HepG2 (cell line): ENCODE measurements around the gene LAMB3. TPM values are rescaled to one million over a fixed set of nuclear protein-coding genes. Genes with fewer than 3 reads are reported as not detected.
A peak's percentile ranks its signal among the peaks of the same experiment; 100 is the strongest.

Experiments used
- AGO1 ChIP-seq: fragments of 200-400 bp; formaldehyde crosslinking; IDR thresholded peaks from 2 replicates; pipeline ENCODE4 v1.6.1; 2017; ENCODE audit warnings: mild to moderate bottlenecking, low read depth, low read length, moderate library complexity; ENCODE audit not compliant: poor library complexity, severe bottlenecking
- ATF7-NPFF ChIP-seq: sonication (generic); formaldehyde crosslinking; IDR thresholded peaks from 2 replicates; pipeline ENCODE4 v1.8.1; 2023; ENCODE audit warnings: mild to moderate bottlenecking, low read depth, missing genetic modification reagents, moderate library complexity
- CCDC6 ChIP-seq: sonication (generic); formaldehyde crosslinking; IDR thresholded peaks from 2 replicates; pipeline ENCODE4 v1.8.1; 2022; ENCODE audit warnings: mild to moderate bottlenecking, missing genetic modification reagents, moderate library complexity
- CEBPG ChIP-seq: IDR thresholded peaks from 2 replicates; pipeline ENCODE4 v1.6.1; 2016
- ELF1 ChIP-seq: sonication (generic); formaldehyde crosslinking; IDR thresholded peaks from 2 replicates; pipeline ENCODE4 v1.4.0; 2020; ENCODE audit warnings: missing genetic modification reagents
- HHEX ChIP-seq: IDR thresholded peaks from 2 replicates; pipeline ENCODE4 v1.6.1; 2016; ENCODE audit warnings: control low read depth
- IRF2 ChIP-seq: IDR thresholded peaks from 2 replicates; pipeline ENCODE4 v1.6.1; 2018; ENCODE audit warnings: missing genetic modification reagents, missing compliant biosample characterization
- MTF2 ChIP-seq: sonication (generic); formaldehyde crosslinking; IDR thresholded peaks from 2 replicates; pipeline ENCODE4 v1.5.0; 2020; ENCODE audit warnings: missing genetic modification reagents, borderline replicate concordance
- NFATC3 ChIP-seq: sonication (generic); formaldehyde crosslinking; IDR thresholded peaks from 2 replicates; pipeline ENCODE4 v1.5.1; 2020; ENCODE audit warnings: mild to moderate bottlenecking, missing genetic modification reagents
- SP1 ChIP-seq, 2 experiments: fragments of 450-650 bp in 1 of 2; sonication (generic) in 1 of 2; formaldehyde crosslinking in 1 of 2; IDR thresholded peaks; 2 replicates each; pipeline versions ENCODE4 v1.4.0 to v1.6.1; 2016 to 2020; ENCODE audit warnings: missing genetic modification reagents in 1 of 2
- ZKSCAN8 ChIP-seq: IDR thresholded peaks from 2 replicates; pipeline ENCODE4 v1.6.1; 2016; ENCODE audit warnings: borderline replicate concordance, missing genetic modification reagents, missing compliant biosample characterization
- ZNF280B ChIP-seq: sonication (generic); formaldehyde crosslinking; IDR thresholded peaks from 2 replicates; pipeline ENCODE4 v1.5.0; 2020; ENCODE audit warnings: missing genetic modification reagents, mild to moderate bottlenecking, borderline replicate concordance
- ZNF670 ChIP-seq: sonication (generic); formaldehyde crosslinking; IDR thresholded peaks from 2 replicates; pipeline ENCODE4 v1.8.0; 2022; ENCODE audit warnings: mild to moderate bottlenecking, missing genetic modification reagents, borderline replicate concordance
- ZNF782 ChIP-seq: sonication (generic); formaldehyde crosslinking; IDR thresholded peaks from 2 replicates; pipeline ENCODE4 v1.4.0; 2020; ENCODE audit warnings: missing genetic modification reagents, mild to moderate bottlenecking, borderline replicate concordance
- ZNF891 ChIP-seq: sonication (generic); formaldehyde crosslinking; IDR thresholded peaks from 2 replicates; pipeline ENCODE4 v1.5.0; 2020; ENCODE audit warnings: mild to moderate bottlenecking, missing genetic modification reagents
- polyA plus RNA-seq, 8 experiments: library from polyadenylated mRNA; depleted of rRNA in 3 of 8; stranded (reverse) in 7 of 8; unstranded in 1 of 8; fragments of >200 nt; fragmentation: Illumina TruSeq in 4 of 8; extraction: Trizol in 4 of 8; gene quantifications; 2 replicates each; pipeline versions ENCODE4 v1.2.1 to v1.2.3, GENCODE V29; 2011 to 2016; ENCODE audit warnings: low read depth in 4 of 8, missing spikeins in 1 of 8, mixed read lengths in 1 of 8; ENCODE audit not compliant: insufficient read depth in 1 of 8
- total RNA-seq, 5 experiments: library from RNA; depleted of rRNA; stranded (reverse); fragments of >200 nt; fragmentation: Illumina TruSeq; extraction: Trizol; gene quantifications; 2 replicates each; pipeline ENCODE4 v1.2.3, GENCODE V29; 2016; ENCODE audit warnings: low read depth in 1 of 5
- TF ChIP-seq, protein P1 (sequence below): sonication (generic); IDR thresholded peaks from 2 replicates; pipeline ENCODE4 v1.6.1; 2016; ENCODE audit warnings: low read depth, borderline replicate concordance
- TF ChIP-seq, protein P2 (sequence below), 2 experiments: fragments of 450-650 bp in 1 of 2; sonication (generic) in 1 of 2; formaldehyde crosslinking in 1 of 2; IDR thresholded peaks; 2 replicates each; pipeline versions ENCODE4 v1.6.1 to v1.8.0; 2016 to 2022; ENCODE audit warnings: antibody characterized with exemption in 1 of 2, mild to moderate bottlenecking in 1 of 2, missing genetic modification reagents in 1 of 2
- TF ChIP-seq, protein P3 (sequence below): sonication (generic); formaldehyde crosslinking; IDR thresholded peaks from 2 replicates; pipeline ENCODE4 v1.8.1; 2022; ENCODE audit warnings: mild to moderate bottlenecking, missing genetic modification reagents

The LAMB3 gene
- total and polyA plus RNA-seq, 2 of the 13 experiments (the other 11 are each of a cell fraction or from before 2014, with no cell fraction given): 0.18 to 0.24 TPM

GRCh38 chr1:209653915-209654351 lies 1.7 kb upstream of the LAMB3 start (continued):
- TF ChIP-seq, protein P1, sequence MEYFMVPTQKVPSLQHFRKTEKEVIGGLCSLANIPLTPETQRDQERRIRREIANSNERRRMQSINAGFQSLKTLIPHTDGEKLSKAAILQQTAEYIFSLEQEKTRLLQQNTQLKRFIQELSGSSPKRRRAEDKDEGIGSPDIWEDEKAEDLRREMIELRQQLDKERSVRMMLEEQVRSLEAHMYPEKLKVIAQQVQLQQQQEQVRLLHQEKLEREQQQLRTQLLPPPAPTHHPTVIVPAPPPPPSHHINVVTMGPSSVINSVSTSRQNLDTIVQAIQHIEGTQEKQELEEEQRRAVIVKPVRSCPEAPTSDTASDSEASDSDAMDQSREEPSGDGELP: no peak
- no peak for TF ChIP-seq HHEX (CRISPR knock-in tag)
- no peak for TF ChIP-seq ZKSCAN8 (CRISPR knock-in tag)
- TF ChIP-seq ELF1 (CRISPR knock-in tag): no peak
- no peak for TF ChIP-seq SP1 (IDR thresholded peaks at IDR 0.05)
- no peak for TF ChIP-seq SP1 (CRISPR knock-in tag; IDR thresholded peaks at IDR 0.05)
- TF ChIP-seq ZNF280B: no peak
- TF ChIP-seq, protein P2, sequence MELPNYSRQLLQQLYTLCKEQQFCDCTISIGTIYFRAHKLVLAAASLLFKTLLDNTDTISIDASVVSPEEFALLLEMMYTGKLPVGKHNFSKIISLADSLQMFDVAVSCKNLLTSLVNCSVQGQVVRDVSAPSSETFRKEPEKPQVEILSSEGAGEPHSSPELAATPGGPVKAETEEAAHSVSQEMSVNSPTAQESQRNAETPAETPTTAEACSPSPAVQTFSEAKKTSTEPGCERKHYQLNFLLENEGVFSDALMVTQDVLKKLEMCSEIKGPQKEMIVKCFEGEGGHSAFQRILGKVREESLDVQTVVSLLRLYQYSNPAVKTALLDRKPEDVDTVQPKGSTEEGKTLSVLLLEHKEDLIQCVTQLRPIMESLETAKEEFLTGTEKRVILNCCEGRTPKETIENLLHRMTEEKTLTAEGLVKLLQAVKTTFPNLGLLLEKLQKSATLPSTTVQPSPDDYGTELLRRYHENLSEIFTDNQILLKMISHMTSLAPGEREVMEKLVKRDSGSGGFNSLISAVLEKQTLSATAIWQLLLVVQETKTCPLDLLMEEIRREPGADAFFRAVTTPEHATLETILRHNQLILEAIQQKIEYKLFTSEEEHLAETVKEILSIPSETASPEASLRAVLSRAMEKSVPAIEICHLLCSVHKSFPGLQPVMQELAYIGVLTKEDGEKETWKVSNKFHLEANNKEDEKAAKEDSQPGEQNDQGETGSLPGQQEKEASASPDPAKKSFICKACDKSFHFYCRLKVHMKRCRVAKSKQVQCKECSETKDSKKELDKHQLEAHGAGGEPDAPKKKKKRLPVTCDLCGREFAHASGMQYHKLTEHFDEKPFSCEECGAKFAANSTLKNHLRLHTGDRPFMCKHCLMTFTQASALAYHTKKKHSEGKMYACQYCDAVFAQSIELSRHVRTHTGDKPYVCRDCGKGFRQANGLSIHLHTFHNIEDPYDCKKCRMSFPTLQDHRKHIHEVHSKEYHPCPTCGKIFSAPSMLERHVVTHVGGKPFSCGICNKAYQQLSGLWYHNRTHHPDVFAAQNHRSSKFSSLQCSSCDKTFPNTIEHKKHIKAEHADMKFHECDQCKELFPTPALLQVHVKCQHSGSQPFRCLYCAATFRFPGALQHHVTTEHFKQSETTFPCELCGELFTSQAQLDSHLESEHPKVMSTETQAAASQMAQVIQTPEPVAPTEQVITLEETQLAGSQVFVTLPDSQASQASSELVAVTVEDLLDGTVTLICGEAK (IDR thresholded peaks at IDR 0.05): no peak
- TF ChIP-seq, protein P2 (CRISPR knock-in tag; IDR thresholded peaks at IDR 0.05): no peak
- TF ChIP-seq, protein P3, sequence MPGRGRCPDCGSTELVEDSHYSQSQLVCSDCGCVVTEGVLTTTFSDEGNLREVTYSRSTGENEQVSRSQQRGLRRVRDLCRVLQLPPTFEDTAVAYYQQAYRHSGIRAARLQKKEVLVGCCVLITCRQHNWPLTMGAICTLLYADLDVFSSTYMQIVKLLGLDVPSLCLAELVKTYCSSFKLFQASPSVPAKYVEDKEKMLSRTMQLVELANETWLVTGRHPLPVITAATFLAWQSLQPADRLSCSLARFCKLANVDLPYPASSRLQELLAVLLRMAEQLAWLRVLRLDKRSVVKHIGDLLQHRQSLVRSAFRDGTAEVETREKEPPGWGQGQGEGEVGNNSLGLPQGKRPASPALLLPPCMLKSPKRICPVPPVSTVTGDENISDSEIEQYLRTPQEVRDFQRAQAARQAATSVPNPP (CRISPR knock-in tag): no peak
- TF ChIP-seq CCDC6 (CRISPR knock-in tag): no peak
- TF ChIP-seq ZNF670 (CRISPR knock-in tag): no peak
- no peak for TF ChIP-seq NFATC3
- peak; percentile 84 for TF ChIP-seq CEBPG (CRISPR knock-in tag)
- no peak for TF ChIP-seq ZNF891 (CRISPR knock-in tag)
- TF ChIP-seq ATF7-NPFF: no peak
- no peak for TF ChIP-seq MTF2 (CRISPR knock-in tag)
- no peak for TF ChIP-seq ZNF782 (CRISPR knock-in tag)
- TF ChIP-seq IRF2 (CRISPR knock-in tag): no peak
- TF ChIP-seq AGO1: no peak
